ENCODE data around the gene B3GAT1.

The B3GAT1 gene

DNA sequence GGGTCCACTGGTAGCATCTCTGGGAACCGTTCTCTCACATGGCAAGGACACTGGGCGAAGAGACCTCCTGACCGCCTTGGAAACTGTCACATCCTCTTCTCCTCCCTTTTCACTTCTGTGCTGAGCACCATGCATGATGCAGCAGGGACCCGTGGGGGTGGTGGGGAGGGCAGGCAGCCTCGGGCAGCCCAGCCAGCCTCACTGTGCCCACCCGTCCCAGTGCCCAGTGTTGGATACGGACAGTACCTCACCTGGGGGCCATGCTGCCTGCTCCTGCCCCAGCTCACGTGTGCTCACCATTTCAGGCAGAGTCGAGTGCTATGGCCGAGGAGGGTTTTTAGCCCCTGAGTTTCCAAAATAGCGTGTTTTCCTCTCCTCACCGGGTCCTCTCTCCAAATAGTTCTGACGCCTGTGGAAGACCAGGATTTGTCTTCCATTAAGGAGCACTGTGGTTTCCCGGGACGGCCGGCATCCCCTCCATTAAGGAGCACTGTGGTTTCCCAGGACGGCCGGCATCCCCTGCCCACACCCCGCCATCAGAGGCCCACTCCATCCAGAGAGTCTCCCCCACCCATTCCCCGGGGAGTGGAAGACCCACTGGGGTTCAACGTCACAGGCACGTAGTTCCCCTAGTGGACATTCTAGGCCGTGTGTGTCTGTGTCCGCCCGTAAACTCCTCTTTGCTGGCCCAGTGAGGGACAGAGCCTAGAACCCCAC, 22.4 kb downstream of the B3GAT1 start:
- Histone ChIP-seq H3K27ac (ENCODE audit: low read length) (no peak overlapping the region), H4K20me1 (ENCODE audit: insufficient read depth, low read length) (peaks cover 7% of the 10 kb centered on the region), H3K36me3 (ENCODE audit: insufficient read depth, low read length) (no peaks in the 10 kb centered on the region), H3K4me1 (ENCODE audit: insufficient read depth, low read length) (peaks cover 38% of the 10 kb centered on the region), H3K27me3 (ENCODE audit: insufficient read depth, low read length, poor library complexity) (no peaks in the 10 kb centered on the region), H3K9me3 (ENCODE audit: insufficient read depth, low read length, severe bottlenecking) (no peaks in the 10 kb centered on the region), H3K4me2 (ENCODE audit: insufficient read depth, low read length) (no peak overlapping the region), H3K79me2 (ENCODE audit: insufficient read depth, low read length) (no peaks in the 10 kb centered on the region), H2AFZ (ENCODE audit: low read depth, low read length) (no peak overlapping the region), H3K4me3 (ENCODE audit: low read depth in 1 of 2, low read length in 2 of 2) (no peak overlapping the region), H3K9ac (ENCODE audit: low read depth, low read length) (no peak overlapping the region)
- no peak for DNase-seq
- no peak for TF ChIP-seq EZH2 (IDR thresholded peaks at IDR 0.05; ENCODE audit: borderline replicate concordance, low read depth, low read length, severe bottlenecking)
- TF ChIP-seq CTCF (IDR thresholded peaks at IDR 0.05; ENCODE audit: borderline replicate concordance, extremely low read depth, low read length, poor library complexity, severe bottlenecking) = no peak
- ATAC-seq (ENCODE audit: insufficient read depth, low read depth) = no peak

DNA sequence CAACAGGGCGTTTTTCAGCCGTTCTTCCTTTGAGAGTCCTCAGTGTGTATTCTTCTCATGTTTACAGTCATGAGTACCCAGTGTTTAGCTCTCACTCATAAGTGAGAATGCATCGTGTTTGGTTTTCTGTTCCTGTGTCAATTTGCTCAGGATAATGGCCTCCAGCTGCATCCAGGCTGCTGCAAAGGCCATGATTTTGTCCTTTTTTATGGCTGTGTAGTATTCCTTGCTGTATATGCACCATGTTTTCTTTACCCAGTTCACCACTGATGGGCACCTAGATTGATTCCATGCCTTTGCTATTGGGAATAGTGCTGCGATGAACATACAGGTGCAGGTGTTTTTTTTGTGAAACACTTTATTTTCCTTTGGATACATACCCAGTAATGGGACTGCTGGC, 23.5 kb downstream of the B3GAT1 start:
- Histone ChIP-seq H3K27me3 (ENCODE audit: insufficient read depth, low read length, poor library complexity) (no peaks in the 10 kb centered on the region), H3K9ac (ENCODE audit: low read depth, low read length) (no peak overlapping the region), H3K4me1 (ENCODE audit: insufficient read depth, low read length) (peaks cover 38% of the 10 kb centered on the region), H3K4me2 (ENCODE audit: insufficient read depth, low read length) (no peak overlapping the region), H4K20me1 (ENCODE audit: insufficient read depth, low read length) (peaks cover 7% of the 10 kb centered on the region), H3K4me3 (ENCODE audit: low read depth in 1 of 2, low read length in 2 of 2) (no peak overlapping the region), H3K79me2 (ENCODE audit: insufficient read depth, low read length) (no peaks in the 10 kb centered on the region), H2AFZ (ENCODE audit: low read depth, low read length) (no peak overlapping the region), H3K27ac (ENCODE audit: low read length) (no peak overlapping the region), H3K9me3 (ENCODE audit: insufficient read depth, low read length, severe bottlenecking) (no peaks in the 10 kb centered on the region), H3K36me3 (ENCODE audit: insufficient read depth, low read length) (no peaks in the 10 kb centered on the region)
- no peak for DNase-seq
- no peak for ATAC-seq (ENCODE audit: insufficient read depth, low read depth)
- no peak for TF ChIP-seq CTCF (IDR thresholded peaks at IDR 0.05; ENCODE audit: borderline replicate concordance, extremely low read depth, low read length, poor library complexity, severe bottlenecking)
- TF ChIP-seq EZH2 (IDR thresholded peaks at IDR 0.05; ENCODE audit: borderline replicate concordance, low read depth, low read length, severe bottlenecking) = no peak

DNA sequence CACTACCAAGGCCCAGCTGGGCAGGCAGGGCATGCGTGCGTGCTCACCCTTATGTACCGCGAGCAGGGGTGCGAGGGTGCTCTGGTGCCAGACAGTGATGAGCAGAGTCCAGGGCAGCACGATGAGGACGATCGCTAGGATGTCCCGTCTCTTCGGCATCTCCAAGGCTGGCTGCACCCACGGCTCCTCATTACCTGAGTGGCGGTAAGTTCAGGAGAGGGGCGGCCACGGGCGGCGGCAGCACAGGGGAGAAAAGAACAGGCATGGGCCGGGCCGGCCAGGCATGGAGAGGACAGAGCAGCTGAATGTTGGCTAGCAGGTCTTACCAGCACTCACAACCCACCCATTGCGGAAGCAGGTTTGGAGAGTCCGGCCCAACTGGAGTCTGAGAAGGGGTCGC, 24.5 kb downstream of the B3GAT1 start:
- Histone ChIP-seq H3K27ac (ENCODE audit: low read length) (no peak overlapping the region), H3K4me2 (ENCODE audit: insufficient read depth, low read length) (peak overlapping the region; percentile 1; the same call in 1 of the 2 replicates), H3K79me2 (ENCODE audit: insufficient read depth, low read length) (no peaks in the 10 kb centered on the region), H4K20me1 (ENCODE audit: insufficient read depth, low read length) (peaks cover 7% of the 10 kb centered on the region), H3K36me3 (ENCODE audit: insufficient read depth, low read length) (no peaks in the 10 kb centered on the region), H3K27me3 (ENCODE audit: insufficient read depth, low read length, poor library complexity) (no peaks in the 10 kb centered on the region), H2AFZ (ENCODE audit: low read depth, low read length) (no peak overlapping the region), H3K4me3 (ENCODE audit: low read depth in 1 of 2, low read length in 2 of 2) (no peak overlapping the region), H3K9me3 (ENCODE audit: insufficient read depth, low read length, severe bottlenecking) (no peaks in the 10 kb centered on the region), H3K9ac (ENCODE audit: low read depth, low read length) (no peak overlapping the region), H3K4me1 (ENCODE audit: insufficient read depth, low read length) (peaks cover 38% of the 10 kb centered on the region)
- TF ChIP-seq EZH2 (IDR thresholded peaks at IDR 0.05; ENCODE audit: borderline replicate concordance, low read depth, low read length, severe bottlenecking) = no peak
- no peak for TF ChIP-seq CTCF (IDR thresholded peaks at IDR 0.05; ENCODE audit: borderline replicate concordance, extremely low read depth, low read length, poor library complexity, severe bottlenecking)
- no peak for DNase-seq
- ATAC-seq (ENCODE audit: insufficient read depth, low read depth) = peak; percentile 16

Data from DND-41 (cell line).